Body of pancreas (tissue), 4 donors: ENCODE results near the gene RAB1A. TPM values are rescaled to one million over a fixed set of nuclear protein-coding genes. Genes with fewer than 3 reads are reported as not detected.
"Not testable (repeated sequence)": the region's sequence is repeated elsewhere in the genome, so short reads cannot be mapped to it uniquely, and the experiment has no call there.

Experiments
- ATAC-seq: fragments of 150-250 bp; one replicate; pipeline ENCODE4 v1.9.1; 2016
- DNase-seq, 4 donors: peaks; one replicate each; pipeline ENCODE4 v3.0.0-alpha.2; 2019
- H3K27ac ChIP-seq, 4 donors: fragments of 200-600 bp; sonication (generic); 1 replicate in 3 of 4; 2 replicates in 1 of 4; pipeline versions ENCODE4 v1.5.1 to v1.6.1; 2016 to 2019; ENCODE audit warnings: mild to moderate bottlenecking in 1 of 4, mixed read lengths in 1 of 4, moderate library complexity in 1 of 4
- H3K27me3 ChIP-seq, 2 donors: fragments of 200-600 bp; sonication (generic); one replicate each; pipeline ENCODE4 v1.6.0; 2016; ENCODE audit warnings: mild to moderate bottlenecking in 1 of 2
- H3K36me3 ChIP-seq, 2 donors: fragments of 200-600 bp; sonication (generic); replicated peaks in 1 of 2; 2 replicates each; pipeline ENCODE4 v1.5.1; 2016; ENCODE audit warnings: low read depth in 2 of 2; ENCODE audit not compliant: insufficient read depth in 1 of 2
- H3K4me1 ChIP-seq: fragments of 200-600 bp; sonication (generic); one replicate; pipeline ENCODE4 v1.6.0; 2016
- H3K4me3 ChIP-seq, 2 donors: fragments of 200-600 bp; sonication (generic); 1 replicate in 1 of 2; 2 replicates in 1 of 2; pipeline ENCODE4 v1.5.1; 2016 to 2019
- H3K9me3 ChIP-seq, 3 donors: fragments of 200-600 bp; sonication (generic); 1 replicate in 2 of 3; 2 replicates in 1 of 3; pipeline ENCODE4 v1.5.1; 2016
- POLR2A ChIP-seq, 3 donors: fragments of 450-650 bp; IDR thresholded peaks; one replicate each; pipeline ENCODE4 v1.6.1; 2016; ENCODE audit warnings: antibody characterized with exemption in 3 of 3, mild to moderate bottlenecking in 2 of 3
- WGBS, 2 donors: methylation state at CpG; one replicate each; pipeline ENCODE4 v1.1.5; 2017; 5-methylcytosine and 5-hydroxymethylcytosine counted together
- intact Hi-C: fragments of 100-400 bp; cut with DNase I; formaldehyde crosslinking; loops from one replicate; pipeline ENCODE4 v1.15.1; 2023
- total RNA-seq, 2 donors: library from RNA; depleted of rRNA; stranded (reverse); fragments of >200 nt; gene quantifications; one replicate each; pipeline ENCODE4 v1.1.0, GENCODE V29; 2016
- TF ChIP-seq, protein P1 (sequence below), 7 experiments: fragments of 450-650 bp in 4 of 7; fragments of 200-600 bp in 3 of 7; sonication (generic) in 3 of 7; IDR thresholded peaks; one replicate each; pipeline ENCODE4 v1.5.1; 2016 to 2019; ENCODE audit warnings: antibody characterized with exemption in 7 of 7

Gene RAB1A
- 10 to 100 TPM; 43.2 to 53.7 TPM for total RNA-seq

DNA sequence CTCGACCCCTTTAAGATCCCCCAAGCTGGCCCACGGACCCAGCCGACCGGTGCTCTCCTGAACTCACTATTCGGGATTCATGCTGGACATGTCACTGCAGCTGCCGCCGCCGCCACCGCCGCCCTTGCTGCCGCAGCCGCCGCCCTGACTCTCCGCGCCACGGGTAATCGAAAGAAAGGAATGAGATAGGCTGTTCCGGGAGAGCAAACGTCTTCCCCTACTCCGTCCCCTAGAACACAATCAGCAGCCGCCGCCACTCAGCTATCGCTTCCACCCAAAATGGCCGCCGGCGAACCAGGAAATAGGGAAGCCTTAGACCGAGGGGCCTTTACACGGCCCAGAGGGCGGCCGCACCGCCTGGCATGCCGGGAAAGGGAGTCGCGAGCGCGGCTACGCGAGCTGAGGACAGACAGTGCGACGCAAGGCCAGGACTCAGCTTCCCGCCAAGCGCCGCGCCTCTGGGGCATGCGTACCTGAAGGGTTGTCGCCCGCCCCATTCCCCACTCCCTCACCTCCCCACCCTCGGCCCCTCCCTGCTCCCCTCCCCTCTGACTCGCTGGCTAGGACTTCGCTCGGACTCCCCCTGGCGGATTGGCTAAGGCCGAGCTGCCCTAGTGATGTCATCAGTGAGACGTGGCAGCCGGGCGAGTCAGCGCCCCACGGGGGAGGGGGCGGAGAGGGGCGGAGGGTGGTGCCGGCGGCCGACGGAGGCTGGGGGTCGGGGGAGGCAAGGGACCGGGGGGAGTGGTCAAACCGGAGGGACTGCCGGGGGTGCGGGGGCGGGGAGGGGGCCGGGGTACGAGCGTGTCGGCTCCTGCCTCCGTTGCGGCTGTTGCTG is at the start of gene RAB1A:
Gene RAB1A, minus strand, starts transcription at position 281 of the 838 bp plus-strand sequence. Its CDS starts 191 bp downstream, at position 90.
- ATAC-seq = peak; percentile 93
- H3K4me3 ChIP-seq = peak within 1 kb of the TSS; percentile 54 to 83
- peak within 1 kb of the TSS; percentile 99 to 100 (median 100) for H3K27ac ChIP-seq
- DNase-seq = peak; percentile 99 to 100 (median 100)
- H3K4me1 ChIP-seq = peaks cover 40% of the 10 kb centered on the region
- H3K36me3 ChIP-seq = no peaks in the 10 kb centered on the region
- WGBS, 2 donors = 1 to 2% methylated on average over 29 to 76 of the region's 76 CpGs
- peak; percentile 90 to 96 (median 96) for TF ChIP-seq POLR2A (IDR thresholded peaks at IDR 0.05)
- TF ChIP-seq, protein P1, sequence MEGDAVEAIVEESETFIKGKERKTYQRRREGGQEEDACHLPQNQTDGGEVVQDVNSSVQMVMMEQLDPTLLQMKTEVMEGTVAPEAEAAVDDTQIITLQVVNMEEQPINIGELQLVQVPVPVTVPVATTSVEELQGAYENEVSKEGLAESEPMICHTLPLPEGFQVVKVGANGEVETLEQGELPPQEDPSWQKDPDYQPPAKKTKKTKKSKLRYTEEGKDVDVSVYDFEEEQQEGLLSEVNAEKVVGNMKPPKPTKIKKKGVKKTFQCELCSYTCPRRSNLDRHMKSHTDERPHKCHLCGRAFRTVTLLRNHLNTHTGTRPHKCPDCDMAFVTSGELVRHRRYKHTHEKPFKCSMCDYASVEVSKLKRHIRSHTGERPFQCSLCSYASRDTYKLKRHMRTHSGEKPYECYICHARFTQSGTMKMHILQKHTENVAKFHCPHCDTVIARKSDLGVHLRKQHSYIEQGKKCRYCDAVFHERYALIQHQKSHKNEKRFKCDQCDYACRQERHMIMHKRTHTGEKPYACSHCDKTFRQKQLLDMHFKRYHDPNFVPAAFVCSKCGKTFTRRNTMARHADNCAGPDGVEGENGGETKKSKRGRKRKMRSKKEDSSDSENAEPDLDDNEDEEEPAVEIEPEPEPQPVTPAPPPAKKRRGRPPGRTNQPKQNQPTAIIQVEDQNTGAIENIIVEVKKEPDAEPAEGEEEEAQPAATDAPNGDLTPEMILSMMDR (IDR thresholded peaks at IDR 0.05) = peak in 6 of 7 experiments; percentile 16 to 72 (median 46)
- H3K9me3 ChIP-seq = no peaks in the 10 kb centered on the region
- intact Hi-C loops = loop anchor here (10.0 kb wide), 1 partner anchor 55 kb away; no protein-coding TSS in a partner anchor
- H3K27me3 ChIP-seq = no peaks in the 10 kb centered on the region

- H3K36me3 ChIP-seq = no peaks in the 10 kb centered on the region
- DNase-seq (no peak), ATAC-seq (no peak)
- H3K4me3 ChIP-seq = no peak overlapping the region
- TF ChIP-seq, protein P1 (IDR thresholded peaks at IDR 0.05) = no peak
- no peak for TF ChIP-seq POLR2A (IDR thresholded peaks at IDR 0.05)
- WGBS, 2 donors = 82% methylated on average over 6 to 7 of the region's 8 CpGs
- no peaks in the 10 kb centered on the region for H3K4me1 ChIP-seq
- no peak overlapping the region for H3K27ac ChIP-seq
- H3K9me3 ChIP-seq = no peaks in the 10 kb centered on the region
- intact Hi-C loops = no loop called here
- H3K27me3 ChIP-seq = no peaks in the 10 kb centered on the region
Observed at GRCh38 chr2:65177751-65178442, 48.0 kb upstream of the RAB1A start.

DNA sequence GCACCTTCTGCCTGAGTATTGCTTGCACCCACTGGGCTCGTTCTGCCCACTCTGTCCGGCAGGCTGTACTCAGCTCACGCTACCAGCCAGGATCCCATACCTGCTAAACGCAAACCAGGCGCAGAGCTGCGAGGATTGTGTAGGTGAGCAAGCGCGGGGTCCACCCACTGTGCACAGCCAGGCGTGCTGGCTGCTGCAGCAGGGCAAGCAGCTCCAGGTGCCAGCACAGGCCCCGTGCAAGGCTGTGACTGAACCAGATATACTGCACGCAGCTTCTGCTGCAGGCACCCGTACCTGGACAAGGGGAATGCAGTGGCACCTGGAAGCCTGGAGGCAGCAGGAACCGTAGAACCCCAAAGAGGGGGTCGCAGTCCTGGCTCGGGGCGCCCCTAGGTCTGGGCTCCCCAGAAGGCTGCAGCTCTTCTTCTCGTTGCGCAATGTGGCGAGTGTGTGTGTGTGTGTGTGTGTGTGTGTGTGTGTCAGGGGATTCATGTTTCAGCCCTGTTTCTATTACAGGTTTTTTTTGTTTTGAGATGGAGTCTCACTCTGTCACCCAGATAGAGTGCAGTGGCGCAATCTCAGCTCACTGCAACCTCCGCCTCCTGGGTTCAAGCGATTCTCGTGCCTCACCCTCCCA is 46.1 kb upstream of the RAB1A start:
- Histone ChIP-seq H3K36me3 (no peaks in the 10 kb centered on the region), H3K27ac (no peak overlapping the region), H3K4me1 (peaks cover 1% of the 10 kb centered on the region), H3K9me3 (no peaks in the 10 kb centered on the region), H3K4me3 (no peak overlapping the region), H3K27me3 (no peaks in the 10 kb centered on the region)
- no peak for TF ChIP-seq POLR2A (IDR thresholded peaks at IDR 0.05)
- TF ChIP-seq, protein P1 (IDR thresholded peaks at IDR 0.05) = no peak
- intact Hi-C loops = no loop called here
- 83 to 86% methylated on average over 10 to 23 of the region's 23 CpGs for WGBS, 2 donors
- DNase-seq (no peak), ATAC-seq (no peak)

GRCh38 chr2:65174031-65174430 is 44.1 kb upstream of the RAB1A start:
- intact Hi-C loops, H3K9me3 ChIP-seq, H3K36me3 ChIP-seq, H3K27ac ChIP-seq, DNase-seq, H3K4me3 ChIP-seq, ATAC-seq, H3K27me3 ChIP-seq: not testable (repeated sequence)
- H3K4me1 ChIP-seq = peaks cover 16% of the 10 kb centered on the region
- WGBS, 2 donors = 89 to 99% methylated on average over 3 of the region's 3 CpGs
